Glomerular visceral epithelial cell (primary cell): Measurements from ENCODE around the gene TTLL10.
A peak's percentile ranks its signal among the peaks of the same experiment; 100 is the strongest.
"Not testable (repeated sequence)": the region's sequence is repeated elsewhere in the genome, so short reads cannot be mapped to it uniquely, and the experiment has no call there.

Source experiments
- DNase-seq: peaks from one replicate; pipeline ENCODE4 v3.0.0-alpha.2; 2016; ENCODE audit errors: extremely low spot score

TTLL10 gene

DNA sequence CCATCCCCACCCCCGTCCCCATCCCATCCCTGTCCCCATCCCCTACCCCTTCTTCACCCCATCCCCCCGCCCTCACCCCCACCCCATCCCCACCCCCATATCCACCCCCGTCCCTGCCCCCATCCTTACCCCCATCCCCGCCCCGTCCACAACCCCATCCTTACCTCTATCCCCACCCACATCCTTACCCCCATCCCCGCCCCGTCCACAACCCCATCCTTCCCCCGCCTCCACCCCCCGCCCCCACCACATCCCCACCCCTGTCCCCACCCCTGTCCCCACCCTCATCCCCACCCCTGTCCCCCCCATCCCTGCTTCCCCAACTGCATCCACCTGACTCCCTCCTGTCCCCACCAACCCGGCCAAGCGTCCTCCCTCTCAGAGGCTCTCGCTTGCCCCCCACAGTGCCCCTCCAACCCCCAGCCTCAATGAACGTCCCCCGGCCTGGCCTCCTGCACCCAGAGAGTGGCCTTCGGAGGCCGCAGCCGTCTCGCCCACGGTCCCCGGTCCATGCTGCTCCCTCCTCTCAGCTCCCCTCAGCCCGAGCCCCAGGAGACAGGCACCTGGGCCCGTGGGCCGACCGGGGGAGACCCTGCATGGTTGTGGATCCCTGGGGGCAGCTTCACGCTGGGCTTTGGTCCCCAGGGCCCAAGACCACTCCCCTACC lies 32.3 kb upstream of the TTLL10 start:
- no peak for DNase-seq

DNA sequence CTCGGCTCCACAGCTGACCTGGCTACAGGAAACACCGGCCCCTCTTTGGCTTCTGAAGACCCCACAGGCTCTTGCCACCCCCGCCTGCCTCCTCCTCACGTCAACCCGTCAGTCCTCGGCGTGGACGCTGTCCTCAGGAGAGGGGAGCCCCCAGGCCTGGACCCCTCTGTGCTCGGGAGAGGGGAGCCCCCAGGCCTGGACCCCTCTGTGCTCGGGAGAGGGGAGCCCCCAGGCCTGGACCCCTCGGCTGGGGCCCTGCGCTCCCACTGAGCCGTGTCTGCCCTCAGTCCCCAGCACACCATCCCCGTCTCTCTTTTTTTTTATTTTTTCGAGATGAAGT lies 31.8 kb upstream of the TTLL10 start:
- no peak for DNase-seq

DNA sequence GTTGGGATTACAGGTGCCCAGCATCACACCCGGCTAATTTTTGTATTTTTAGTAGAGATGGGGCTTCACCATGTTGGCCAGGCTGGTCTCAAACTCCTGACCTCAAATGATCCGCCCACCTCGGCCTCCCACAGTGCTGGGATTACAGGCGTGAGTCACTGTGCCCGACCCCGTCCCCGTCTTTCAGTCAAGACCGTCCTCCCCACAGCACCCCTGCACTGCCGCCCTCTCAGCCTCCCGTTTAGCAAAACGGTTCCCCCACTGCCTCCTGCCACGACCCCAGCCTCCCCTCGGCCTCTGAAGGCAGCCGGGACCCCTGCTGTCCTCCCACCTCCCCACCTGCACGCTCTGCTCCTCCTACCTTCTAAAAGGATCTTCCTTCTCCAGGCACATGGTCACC lies 31.3 kb upstream of the TTLL10 start:
- DNase-seq = not testable (repeated sequence)

DNA sequence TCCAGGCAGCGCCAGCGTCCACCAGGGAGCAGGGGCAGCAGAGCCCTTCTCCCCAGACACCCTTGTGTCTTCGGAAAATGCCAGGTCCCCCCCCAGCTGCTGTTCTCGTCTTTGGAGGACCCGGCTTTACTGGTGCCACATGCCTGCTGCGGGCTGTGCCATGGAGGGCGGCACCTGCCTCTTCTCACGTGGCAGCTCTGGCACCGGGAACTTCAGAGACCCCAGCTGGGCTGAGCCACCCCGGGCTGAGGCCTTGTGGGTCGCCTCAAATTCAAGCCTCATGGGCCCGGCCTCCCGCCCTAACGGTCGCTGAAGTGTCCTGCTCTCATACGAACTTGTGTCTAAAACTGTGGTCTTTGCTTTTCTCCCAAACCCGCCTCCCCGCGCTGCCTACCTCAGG lies 30.8 kb upstream of the TTLL10 start:
- no peak for DNase-seq

DNA sequence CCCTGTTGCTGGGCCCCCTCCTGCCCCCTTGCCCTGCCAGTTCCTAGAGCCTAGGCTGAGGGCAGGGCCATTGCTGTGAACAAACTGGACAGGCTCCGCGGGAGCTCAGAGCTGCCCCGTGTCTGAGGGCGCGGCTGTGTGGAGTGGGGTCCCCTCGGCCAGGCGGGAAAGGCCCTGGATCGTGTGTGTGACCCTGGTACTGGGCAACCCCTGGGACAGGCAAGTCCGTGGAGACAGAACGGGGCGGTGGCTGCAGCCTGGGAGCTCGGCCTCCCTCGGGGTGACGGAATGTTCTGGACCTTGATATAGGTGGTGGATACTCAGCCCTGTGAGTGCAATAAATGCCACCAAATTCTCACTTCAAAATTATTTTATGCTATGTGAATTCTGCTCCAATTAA lies 30.0 kb upstream of the TTLL10 start:
- DNase-seq = no peak

DNA sequence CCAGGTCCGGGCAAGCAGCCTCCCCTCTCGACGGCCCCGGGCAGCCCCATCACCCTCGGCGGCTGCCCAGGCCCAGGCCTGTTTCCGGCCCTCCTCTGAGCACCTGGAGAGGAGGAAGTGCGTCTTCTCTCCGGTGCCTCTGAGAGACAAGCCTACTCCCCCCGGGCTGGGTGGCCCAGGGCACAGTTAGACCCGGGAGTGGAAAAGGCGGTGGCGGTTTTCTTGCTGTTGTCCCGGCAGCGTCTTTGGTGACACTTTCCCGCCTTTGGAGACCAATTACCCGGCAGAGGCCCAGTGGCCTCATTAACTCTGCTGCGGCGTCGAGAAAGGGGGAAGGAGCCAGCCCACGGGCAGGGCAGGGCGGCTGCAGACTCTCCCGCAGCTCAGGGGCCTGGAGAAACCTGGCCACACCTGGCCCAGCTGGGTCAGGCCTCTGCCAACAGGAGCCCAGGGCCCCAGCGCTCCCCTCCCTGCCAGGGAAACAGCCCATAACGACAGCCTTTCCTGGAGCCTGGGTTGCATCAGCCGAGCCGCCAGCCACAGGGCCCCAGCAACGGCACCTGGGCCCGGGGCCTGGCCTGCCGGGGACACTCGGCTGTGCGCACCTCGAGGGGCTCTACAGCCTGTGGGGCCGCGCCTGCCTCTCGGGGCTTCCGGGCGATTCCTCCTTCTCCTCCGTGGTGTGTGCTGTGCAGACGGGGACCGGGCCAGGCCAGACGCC lies 29.4 kb upstream of the TTLL10 start:
- DNase-seq = no peak

DNA sequence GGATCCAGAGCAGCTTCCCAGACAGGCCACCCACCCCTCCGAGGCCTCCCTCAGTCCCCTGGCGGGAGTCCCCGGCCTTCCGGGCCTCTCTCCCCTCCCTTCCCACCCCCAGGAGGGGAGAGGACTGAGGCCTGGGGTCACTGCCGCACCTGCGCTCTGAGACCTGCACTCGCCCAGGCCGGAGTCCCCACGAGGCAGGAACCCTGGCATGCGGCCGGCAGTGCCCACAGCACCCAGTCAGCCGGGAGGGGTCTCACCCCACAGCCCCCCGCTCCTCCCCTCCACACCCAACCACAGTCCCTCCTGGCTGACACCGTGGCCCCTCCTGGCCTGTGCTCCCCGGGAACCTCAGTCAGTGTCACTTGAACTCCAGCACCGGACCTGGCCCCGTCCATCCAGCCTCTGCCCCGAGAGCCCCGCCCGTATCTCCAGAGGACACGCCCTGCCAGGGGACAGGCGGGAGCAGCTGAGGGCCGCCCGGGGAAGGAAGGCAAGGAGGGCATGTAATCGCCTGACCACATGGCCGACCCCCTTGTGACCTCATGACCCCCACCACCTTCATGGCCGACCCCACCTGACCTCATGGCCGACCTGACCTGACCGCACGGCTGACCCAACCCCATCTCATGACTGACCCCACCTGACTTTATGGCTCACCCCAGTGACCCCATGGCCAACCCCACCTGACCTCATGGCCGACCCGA lies 28.7 kb upstream of the TTLL10 start:
- DNase-seq = no peak

DNA sequence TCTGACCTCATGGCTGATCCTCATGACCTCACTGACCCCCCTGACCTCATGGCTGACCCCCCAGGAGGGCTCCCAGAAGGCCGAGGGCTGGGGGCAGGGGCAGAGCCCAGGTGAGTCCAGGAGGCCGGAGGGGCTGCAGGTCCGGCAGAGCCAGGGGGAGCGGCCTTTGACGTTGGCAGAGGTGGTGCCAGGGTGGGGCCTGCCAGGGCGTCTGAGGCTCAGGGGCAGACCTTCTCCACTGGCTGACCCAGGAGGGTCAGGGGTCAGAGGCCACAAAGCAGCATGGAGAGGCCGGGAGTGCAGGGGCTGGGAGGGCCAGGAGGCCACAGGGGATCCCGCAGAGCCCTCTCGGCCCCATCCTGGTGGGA lies 28.1 kb upstream of the TTLL10 start:
- DNase-seq = no peak

DNA sequence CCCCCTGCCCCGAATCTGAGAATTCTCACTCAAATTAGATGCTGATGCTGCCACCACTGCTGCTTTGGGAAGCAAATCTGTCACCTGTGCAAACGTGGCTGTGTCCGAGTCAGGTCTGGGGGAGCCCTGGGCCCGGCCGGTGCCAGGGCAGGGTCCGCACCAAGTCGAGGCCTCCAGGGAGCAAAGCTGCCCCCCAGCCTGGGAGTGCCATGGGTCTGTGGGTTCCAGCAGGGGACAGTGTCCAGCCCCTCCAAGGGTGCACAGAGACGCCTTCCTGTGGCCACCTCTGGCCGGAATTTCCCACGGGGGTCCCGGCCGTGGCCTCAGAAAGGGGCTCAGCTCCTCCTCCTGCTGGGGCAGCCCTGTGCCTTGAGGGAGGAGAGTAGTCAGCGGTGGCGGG lies 27.7 kb upstream of the TTLL10 start:
- DNase-seq = no peak

DNA sequence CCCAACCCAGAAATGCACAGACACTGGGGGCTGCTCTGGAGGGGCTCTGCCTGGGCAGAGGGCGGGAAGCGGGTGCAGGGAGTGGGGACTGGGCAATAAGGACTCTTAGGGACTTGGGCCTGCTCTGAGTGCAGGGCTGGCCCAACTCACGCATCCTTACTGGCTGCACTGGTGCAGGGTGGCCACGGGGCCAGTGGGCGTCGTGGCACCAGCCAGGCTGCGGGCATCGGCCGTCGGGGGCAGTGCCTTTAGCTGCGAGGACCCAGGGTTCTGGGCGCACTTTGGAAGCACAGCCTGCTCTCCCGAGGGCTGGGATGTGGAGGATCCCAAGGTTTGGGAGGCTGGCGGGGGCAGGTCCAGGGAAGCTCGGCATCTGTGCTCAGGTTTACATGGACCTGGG lies 27.1 kb upstream of the TTLL10 start:
- no peak for DNase-seq

DNA sequence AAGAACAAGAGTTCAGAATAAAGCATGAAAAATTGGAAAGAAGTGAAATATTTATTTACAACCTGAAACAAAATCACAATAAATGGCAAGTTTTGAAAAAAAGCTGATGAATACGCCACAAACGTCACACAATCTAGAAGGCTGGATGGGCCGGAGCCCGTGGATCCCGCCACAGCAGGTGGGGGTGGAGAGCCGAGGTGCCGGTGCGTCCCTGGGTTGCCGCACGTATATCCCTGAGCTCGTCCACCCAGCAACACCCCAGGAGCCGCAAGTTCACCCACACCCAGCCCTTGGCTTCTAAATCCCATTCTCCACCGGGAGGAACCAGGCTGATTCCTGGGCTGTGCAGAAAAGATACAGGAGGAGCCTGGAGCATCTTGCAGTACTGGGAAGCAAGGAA lies 25.6 kb upstream of the TTLL10 start:
- no peak for DNase-seq

DNA sequence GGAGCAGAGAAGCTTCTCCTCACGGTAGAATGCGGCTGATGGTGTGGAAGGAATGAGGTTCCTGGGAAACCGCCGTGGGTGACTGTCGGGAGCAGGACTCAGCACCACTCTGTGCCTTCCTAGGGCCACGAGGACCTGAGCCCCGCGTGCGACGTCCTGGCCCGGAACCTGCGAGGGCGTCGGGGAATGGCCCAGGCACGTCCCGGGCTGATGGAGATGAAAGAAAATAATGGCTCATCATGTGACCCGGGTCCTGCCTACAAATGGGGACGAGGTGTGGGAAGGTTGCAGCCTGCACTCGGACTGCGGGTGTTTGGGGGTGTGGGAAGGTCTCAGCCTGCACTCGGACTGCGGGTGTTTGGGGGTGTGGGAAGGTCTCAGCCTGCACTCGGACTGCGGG lies 25.1 kb upstream of the TTLL10 start:
- no peak for DNase-seq

DNA sequence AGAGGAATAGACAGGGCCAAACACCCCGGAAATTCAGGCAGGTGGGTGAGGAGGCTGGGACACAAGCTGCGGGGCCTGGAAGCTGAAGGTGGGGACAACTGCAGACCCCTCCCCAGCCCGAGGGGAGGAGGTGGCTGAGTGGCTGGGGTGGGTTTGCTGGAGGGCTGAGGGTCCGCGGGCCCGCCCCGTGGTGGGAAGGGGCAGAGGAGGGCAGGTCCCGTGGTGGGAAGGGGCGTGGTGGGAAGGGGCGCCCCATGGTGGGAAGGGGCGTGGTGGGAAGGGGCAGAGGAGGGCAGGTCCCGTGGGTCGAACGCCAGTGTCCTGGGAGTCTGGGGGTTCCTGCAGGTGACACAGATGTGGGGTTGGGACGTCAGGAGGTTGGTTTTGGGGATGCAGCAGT lies 24.3 kb upstream of the TTLL10 start:
- no peak for DNase-seq

DNA sequence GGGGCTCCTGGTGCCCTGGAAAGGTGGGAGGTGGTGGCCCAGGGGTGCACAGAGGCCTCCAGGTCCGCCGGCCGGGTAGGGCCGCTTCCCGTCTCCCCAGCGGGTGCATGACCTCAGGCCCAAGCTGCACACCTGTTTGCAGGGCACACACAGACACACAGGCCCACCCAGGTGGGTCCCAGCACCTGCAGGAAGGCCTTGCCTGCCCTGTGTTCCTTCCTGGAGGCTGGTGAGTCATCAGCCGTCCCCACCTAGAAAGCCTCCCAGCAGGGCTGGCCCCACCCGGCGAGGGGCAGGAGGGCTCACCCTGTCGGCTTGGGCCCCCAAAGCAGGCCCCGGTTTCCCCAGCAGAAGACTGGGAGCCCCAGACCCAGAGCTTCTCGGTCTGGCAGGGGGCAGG lies 23.6 kb upstream of the TTLL10 start:
- no peak for DNase-seq

DNA sequence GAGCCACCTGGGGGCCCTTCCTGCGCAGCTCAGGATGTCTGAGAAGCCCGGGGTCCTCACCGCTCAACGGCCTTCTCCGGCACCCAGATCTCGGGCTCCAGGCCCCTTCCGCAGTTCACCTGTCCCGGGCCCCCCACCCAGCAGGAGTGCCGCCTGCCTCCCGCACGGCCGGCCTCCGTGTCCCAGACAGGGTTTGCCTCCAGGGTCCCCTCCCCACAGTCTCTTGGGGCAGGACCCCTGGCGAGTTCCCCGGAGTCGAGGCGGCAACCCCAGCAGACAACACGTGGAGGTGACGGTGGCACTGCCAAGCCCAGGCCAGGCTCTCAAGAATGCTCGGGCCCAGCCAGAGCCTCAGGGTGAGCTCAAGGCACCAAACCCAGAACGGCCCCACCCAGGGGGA lies 22.4 kb upstream of the TTLL10 start:
- no peak for DNase-seq

DNA sequence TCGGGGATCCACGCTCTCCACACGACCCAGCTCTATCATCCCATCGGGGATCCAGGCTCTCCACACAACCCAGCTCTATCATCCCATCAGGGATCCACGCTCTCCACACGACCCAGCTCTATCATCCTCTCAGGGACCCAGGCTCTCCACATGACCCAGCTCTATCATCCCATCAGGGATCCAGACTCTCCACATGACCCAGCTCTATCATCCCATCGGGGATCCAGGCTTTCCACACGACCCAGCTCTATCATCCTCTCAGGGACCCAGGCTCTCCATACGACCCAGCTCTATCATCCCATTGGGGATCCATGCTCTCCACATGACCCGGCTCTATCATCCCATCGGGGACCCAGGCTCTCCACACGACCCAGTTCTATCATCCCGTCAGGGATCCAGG lies 21.2 kb upstream of the TTLL10 start:
- not testable (repeated sequence) for DNase-seq

DNA sequence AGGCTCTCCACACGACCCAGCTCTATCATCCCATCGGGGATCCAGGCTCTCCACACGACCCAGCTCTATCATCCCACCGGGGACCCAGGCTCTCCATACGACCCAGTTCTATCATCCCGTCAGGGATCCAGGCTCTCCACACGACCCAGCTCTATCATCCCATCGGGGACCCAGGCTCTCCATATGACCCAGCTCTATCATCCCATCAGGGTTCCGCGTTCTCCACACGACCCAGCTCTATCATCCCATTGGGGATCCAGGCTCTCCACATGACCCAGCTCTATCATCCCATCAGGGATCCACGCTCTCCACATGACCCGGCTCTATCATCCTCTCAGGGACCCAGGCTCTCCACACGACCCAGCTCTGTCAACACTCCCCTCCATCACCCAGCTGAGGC lies 20.5 kb upstream of the TTLL10 start:
- DNase-seq = not testable (repeated sequence)

DNA sequence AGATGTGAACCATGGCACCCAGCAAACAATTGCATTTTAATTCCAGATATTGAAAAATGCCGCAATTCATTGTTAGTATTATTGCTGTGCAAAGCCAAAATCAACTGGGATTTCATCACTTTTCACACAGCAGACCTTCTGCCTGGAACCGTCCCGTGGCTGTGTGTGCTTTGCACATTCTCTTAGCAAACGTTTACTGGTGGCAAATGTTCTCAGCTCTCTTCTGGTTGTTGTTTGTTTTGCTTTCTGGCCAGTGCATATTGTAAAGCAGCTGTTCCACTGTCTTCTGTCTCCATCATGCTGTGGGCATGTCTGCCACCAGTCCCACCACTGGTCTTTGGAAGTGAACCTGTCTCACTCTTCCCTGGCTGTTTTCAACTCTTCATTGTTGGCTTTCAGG lies 19.8 kb upstream of the TTLL10 start:
- no peak for DNase-seq

DNA sequence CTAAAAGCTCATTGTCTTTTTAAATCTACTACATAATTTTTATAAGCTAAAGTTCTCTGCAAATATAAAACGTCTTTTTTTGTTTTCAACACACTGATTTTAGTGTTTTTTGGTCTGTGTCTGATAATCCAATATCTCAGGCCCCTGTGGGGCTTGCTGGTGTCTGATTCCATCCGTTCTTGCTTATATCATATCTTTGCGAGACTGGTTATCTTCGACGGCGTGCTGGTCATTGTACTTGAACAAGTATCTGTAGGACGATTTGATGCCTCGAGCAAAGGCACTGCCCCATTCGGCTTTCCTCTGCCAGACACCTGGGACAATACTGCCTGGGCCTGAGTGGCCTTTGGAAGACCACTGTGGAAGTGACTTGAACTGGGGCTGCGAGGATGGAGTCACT lies 18.4 kb upstream of the TTLL10 start:
- no peak for DNase-seq

DNA sequence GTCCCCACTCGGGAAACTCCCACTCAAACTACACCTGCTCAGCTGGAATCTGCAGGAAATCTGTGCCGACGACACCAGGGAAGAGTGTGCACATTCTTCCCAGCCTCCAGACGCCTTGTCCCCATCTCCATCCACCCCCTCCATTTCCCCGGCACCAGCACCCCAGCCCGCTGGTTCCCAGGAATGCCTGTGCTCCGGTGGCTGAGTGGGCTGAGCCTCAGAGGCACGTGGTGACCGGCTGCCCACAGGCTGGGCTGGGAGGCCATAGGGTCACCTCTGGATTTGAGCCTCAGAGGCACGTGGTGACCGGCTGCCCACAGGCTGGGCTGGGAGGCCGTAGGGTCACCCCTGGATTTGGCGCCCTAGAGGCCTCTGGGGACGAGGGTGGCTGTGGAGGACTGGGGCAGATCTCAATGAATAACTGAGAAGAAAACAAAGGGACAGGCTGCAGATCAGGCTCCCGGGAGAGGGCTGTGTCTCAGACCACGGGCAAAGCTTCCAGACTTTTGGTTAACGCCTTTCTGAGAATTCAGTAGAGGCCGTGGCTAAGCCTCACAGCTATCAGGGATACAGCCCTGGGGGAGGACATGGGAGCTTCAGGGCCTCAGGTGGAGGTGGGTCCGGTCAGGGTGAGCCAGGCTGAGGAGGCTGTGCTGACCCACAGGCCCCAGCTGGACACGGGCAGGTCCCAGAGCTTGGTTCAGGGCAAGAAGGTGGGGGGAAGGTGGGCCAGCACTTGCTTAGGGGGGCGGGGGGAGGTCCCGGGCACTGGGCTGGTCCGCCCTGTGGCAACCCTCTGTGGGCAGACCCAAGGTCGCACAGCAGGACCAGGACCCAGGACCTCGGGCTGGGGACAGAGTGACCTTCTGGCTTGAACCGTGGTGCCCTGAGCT lies 17.3 kb upstream of the TTLL10 start:
- DNase-seq = peak; percentile 60

DNA sequence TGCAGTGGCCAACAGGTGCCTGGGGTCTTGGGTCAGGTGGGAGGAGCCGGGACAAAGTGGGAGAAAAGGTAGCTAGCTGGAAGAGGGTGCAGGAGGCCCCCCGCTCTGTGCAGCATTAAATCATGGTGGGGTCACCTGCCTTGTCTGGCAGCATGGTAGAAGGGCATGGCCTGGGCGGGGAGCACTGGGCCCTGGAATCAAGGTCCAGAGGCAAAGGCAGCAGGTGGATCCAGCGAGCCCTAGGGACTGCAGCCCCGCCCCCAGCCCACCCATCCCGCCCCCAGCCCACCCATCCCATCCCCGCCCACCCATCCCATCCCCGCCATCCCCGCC lies 16.7 kb upstream of the TTLL10 start:
- no peak for DNase-seq

DNA sequence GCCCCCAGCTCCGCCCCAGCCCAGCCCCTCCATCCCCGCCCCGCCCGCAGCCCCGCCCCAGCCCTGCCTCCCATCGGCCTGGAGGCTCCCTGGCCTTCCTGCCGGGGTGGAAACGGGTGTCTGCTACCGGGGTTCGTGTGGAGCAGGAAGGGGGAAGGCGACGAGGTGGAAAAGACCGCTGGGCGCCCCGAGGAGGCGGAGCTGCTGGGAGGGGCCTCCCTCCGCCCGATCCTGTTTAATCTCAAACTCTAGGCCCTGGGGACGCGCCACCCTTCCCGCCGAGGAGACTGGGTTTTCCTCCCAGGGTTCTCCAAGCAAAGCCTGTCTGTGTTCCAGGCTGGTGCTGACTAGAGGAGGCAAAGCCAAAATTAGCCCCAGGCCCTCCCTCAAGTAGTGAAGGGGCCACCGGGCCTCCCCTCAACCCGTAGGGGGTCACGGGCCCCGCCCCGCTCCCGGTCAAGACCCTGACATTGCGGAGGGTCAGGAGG lies 16.2 kb upstream of the TTLL10 start:
- peak; percentile 88 for DNase-seq
